Stimulated activated CD4-positive, alpha-beta T cell treated with anti-CD3 and anti-CD28 coated beads, Interleukin-4, amount 100 ng/mL, for 24 hours (primary cell): ENCODE measurements around the gene SKA1.

Experiments
- DNase-seq: peaks from one replicate; pipeline ENCODE4 v3.0.0-alpha.2; 2020

The SKA1 gene

GRCh38 chr18:50374753-50375391, at the start of gene SKA1:
Gene SKA1 (plus strand): TSS chr18:50375046. CDS start chr18:50375831, 785 bp downstream.
- DNase-seq: peak; percentile 92

GRCh38 chr18:50327983-50328382, 46.9 kb upstream of the SKA1 start:
- no peak for DNase-seq

GRCh38 chr18:50330176-50330575, 44.7 kb upstream of the SKA1 start:
- no peak for DNase-seq

GRCh38 chr18:50331691-50332090, 43.2 kb upstream of the SKA1 start:
- no peak for DNase-seq

GRCh38 chr18:50334546-50335152, 40.2 kb upstream of the SKA1 start:
- no peak for DNase-seq

- no peak for DNase-seq
Observed at GRCh38 chr18:50338122-50338521, 36.7 kb upstream of the SKA1 start.

GRCh38 chr18:50338715-50339114, 36.1 kb upstream of the SKA1 start:
- no peak for DNase-seq

- DNase-seq: no peak
Observed at GRCh38 chr18:50340078-50340477, 34.8 kb upstream of the SKA1 start.

- no peak for DNase-seq
Observed at GRCh38 chr18:50341443-50341842, 33.4 kb upstream of the SKA1 start.

GRCh38 chr18:50350699-50351098, 24.1 kb upstream of the SKA1 start:
- DNase-seq: no peak

- DNase-seq: no peak
Observed at GRCh38 chr18:50356036-50356945, 18.6 kb upstream of the SKA1 start.

- no peak for DNase-seq
Observed at GRCh38 chr18:50358844-50359243, 16.0 kb upstream of the SKA1 start.

- DNase-seq: no peak
Observed at GRCh38 chr18:50359806-50360205, 15.0 kb upstream of the SKA1 start.

GRCh38 chr18:50360611-50361010, 14.2 kb upstream of the SKA1 start:
- no peak for DNase-seq

- DNase-seq: no peak
Observed at GRCh38 chr18:50369672-50370071, 5.2 kb upstream of the SKA1 start.

- DNase-seq: no peak
Observed at GRCh38 chr18:50372743-50373142, 2.1 kb upstream of the SKA1 start.

GRCh38 chr18:50373561-50374219, 1.2 kb upstream of the SKA1 start:
- no peak for DNase-seq

- no peak for DNase-seq
Observed at GRCh38 chr18:50374220-50374752, 560 bp upstream of the SKA1 start.

- DNase-seq: no peak
Observed at GRCh38 chr18:50377061-50377798, 2.4 kb downstream of the SKA1 start.

- no peak for DNase-seq
Observed at GRCh38 chr18:50388988-50389387, 14.1 kb downstream of the SKA1 start.

GRCh38 chr18:50393802-50394201, 19.0 kb downstream of the SKA1 start:
- no peak for DNase-seq

GRCh38 chr18:50395093-50395492, 20.2 kb downstream of the SKA1 start:
- DNase-seq: no peak
